GM23338 (cell line): Measurements from ENCODE around the gene RELL1. TPM values are rescaled to one million over a fixed set of nuclear protein-coding genes. Genes with fewer than 3 reads are reported as not detected.

Experiments used
- ATAC-seq: fragments of 200-7000 bp; cut with Tn5 transposase; 3 replicates; pipeline ENCODE4 v1.9.1; 2020
- DNase-seq: peaks from one replicate; pipeline ENCODE4 v3.0.0-alpha.2; 2015; ENCODE audit warnings: low spot score
- H2AFZ ChIP-seq: fragments of 200-600 bp; sonication (generic); 2 replicates; pipeline ENCODE4 v1.8.0; 2016; ENCODE audit warnings: antibody characterized with exemption, mild to moderate bottlenecking, moderate library complexity
- H3F3A ChIP-seq: fragments of 200-600 bp; sonication (generic); replicated peaks from 2 replicates; pipeline ENCODE4 v1.8.0; 2017; ENCODE audit warnings: antibody characterized with exemption, mixed run types, low read depth
- H3K27ac ChIP-seq: fragments of 200-600 bp; sonication (generic); 2 replicates; pipeline ENCODE4 v1.6.1; 2016; ENCODE audit warnings: low read depth
- H3K27me3 ChIP-seq: fragments of 200-600 bp; sonication (generic); 2 replicates; pipeline ENCODE4 v1.8.0; 2016; ENCODE audit warnings: mild to moderate bottlenecking, mixed run types, moderate library complexity; ENCODE audit not compliant: insufficient read depth
- H3K36me3 ChIP-seq: fragments of 200-600 bp; sonication (generic); 2 replicates; pipeline ENCODE4 v1.8.0; 2016; ENCODE audit warnings: mild to moderate bottlenecking; ENCODE audit not compliant: insufficient read depth
- H3K4me1 ChIP-seq: fragments of 200-600 bp; sonication (generic); 2 replicates; pipeline ENCODE4 v1.8.0; 2016; ENCODE audit warnings: mild to moderate bottlenecking, moderate library complexity; ENCODE audit not compliant: insufficient read depth
- H3K4me2 ChIP-seq: fragments of 200-600 bp; sonication (generic); 2 replicates; pipeline ENCODE4 v1.7.1; 2017; ENCODE audit warnings: mixed run types
- H3K4me3 ChIP-seq: fragments of 200-600 bp; sonication (generic); 2 replicates; pipeline ENCODE4 v1.6.1; 2016; ENCODE audit warnings: mixed run types
- H3K79me2 ChIP-seq: fragments of 200-600 bp; sonication (generic); replicated peaks from 2 replicates; pipeline ENCODE4 v1.8.0; 2017; ENCODE audit warnings: mild to moderate bottlenecking; ENCODE audit not compliant: insufficient read depth
- H3K9me2 ChIP-seq: fragments of 200-600 bp; sonication (generic); 2 replicates; pipeline ENCODE4 v1.8.0; 2017; ENCODE audit not compliant: insufficient read depth
- H4K20me1 ChIP-seq: fragments of 200-600 bp; sonication (generic); replicated peaks from 2 replicates; pipeline ENCODE4 v1.8.0; 2017; ENCODE audit warnings: mild to moderate bottlenecking; ENCODE audit not compliant: insufficient read depth
- H3K27ac Mint-ChIP-seq: 2 replicates; pipeline ENCODE4 v1.8.0; 2020; ENCODE audit warnings: inconsistent platforms, mild to moderate bottlenecking, moderate library complexity, mixed read lengths
- H3K27me3 Mint-ChIP-seq: 3 replicates; pipeline ENCODE4 v1.8.0; 2022; ENCODE audit warnings: low read depth, mild to moderate bottlenecking, moderate library complexity, mixed read lengths, inconsistent platforms; ENCODE audit not compliant: insufficient read depth, poor library complexity
- H3K36me3 Mint-ChIP-seq: 3 replicates; pipeline ENCODE4 v1.8.0; 2021; ENCODE audit warnings: low read depth, mild to moderate bottlenecking, inconsistent platforms, moderate library complexity, mixed read lengths
- H3K4me1 Mint-ChIP-seq: 3 replicates; pipeline ENCODE4 v1.8.0; 2020; ENCODE audit warnings: mild to moderate bottlenecking, inconsistent platforms, mixed read lengths
- H3K4me3 Mint-ChIP-seq: 3 replicates; pipeline ENCODE4 v1.8.0; 2021; ENCODE audit warnings: moderate library complexity, mild to moderate bottlenecking, inconsistent platforms, mixed read lengths
- H3K9me3 Mint-ChIP-seq: 3 replicates; pipeline ENCODE4 v1.8.0; 2020; ENCODE audit warnings: moderate library complexity, mild to moderate bottlenecking, inconsistent platforms, mixed read lengths
- CREB1 ChIP-seq: fragments of 250-450 bp; sonication (Bioruptor Pico); IDR thresholded peaks from 2 replicates; pipeline ENCODE4 v1.5.0; 2020; ENCODE audit warnings: low read depth, mild to moderate bottlenecking, moderate library complexity
- EZH2 ChIP-seq: fragments of 200-600 bp; sonication (generic); IDR thresholded peaks from one replicate; pipeline ENCODE4 v1.8.0; 2017; ENCODE audit warnings: antibody characterized with exemption, mild to moderate bottlenecking, low read depth; ENCODE audit not compliant: unreplicated experiment
- EZH2phosphoT487 ChIP-seq: fragments of 200-600 bp; sonication (generic); IDR thresholded peaks from one replicate; pipeline ENCODE4 v1.8.1; 2018; ENCODE audit warnings: antibody characterized with exemption; ENCODE audit not compliant: unreplicated experiment
- JUNB ChIP-seq: IDR thresholded peaks from one replicate; pipeline ENCODE4 v1.6.1; 2016; ENCODE audit warnings: antibody characterized with exemption; ENCODE audit not compliant: unreplicated experiment
- NANOG ChIP-seq: IDR thresholded peaks from 2 replicates; pipeline ENCODE4 v1.6.1; 2016; ENCODE audit warnings: antibody characterized with exemption, borderline replicate concordance
- POLR2AphosphoS5 ChIP-seq: IDR thresholded peaks from 2 replicates; pipeline ENCODE4 v1.6.1; 2016; ENCODE audit warnings: antibody characterized with exemption, low read depth
- STAT1 ChIP-seq: IDR thresholded peaks from one replicate; pipeline ENCODE4 v1.6.1; 2016; ENCODE audit warnings: antibody characterized with exemption; ENCODE audit not compliant: unreplicated experiment
- ZNF114 ChIP-seq: fragments of 250-450 bp; sonication (Bioruptor Pico); IDR thresholded peaks from 2 replicates; pipeline ENCODE4 v1.5.0; 2020; ENCODE audit warnings: mild to moderate bottlenecking, moderate library complexity
- ZNF331 ChIP-seq: fragments of 250-450 bp; sonication (Bioruptor Pico); IDR thresholded peaks from 2 replicates; pipeline ENCODE4 v1.5.0; 2020; ENCODE audit warnings: low read depth, mild to moderate bottlenecking, moderate library complexity
- polyA plus RNA-seq: library from polyadenylated mRNA; unstranded; fragments of >200 nt; fragmentation: Nextera tagmentation; extraction: Ambion mirVana; gene quantifications from 2 replicates; pipeline ENCODE4 v1.2.1, GENCODE V29; 2016
- total RNA-seq: library from RNA; depleted of rRNA; stranded (reverse); fragments of >200 nt; shearing (Covaris generic); gene quantifications from 2 replicates; pipeline ENCODE4 v1.2.3, GENCODE V29; 2014
- TF ChIP-seq, protein P1 (sequence below): IDR thresholded peaks from 2 replicates; pipeline ENCODE4 v1.6.1; 2016; ENCODE audit warnings: antibody characterized with exemption
- TF ChIP-seq, protein P2 (sequence below), 2 experiments: fragments of 200-600 bp in 1 of 2; sonication (generic) in 1 of 2; conservative IDR thresholded peaks; 2 replicates each; pipeline versions ENCODE4 v1.5.1 to v1.6.1; 2016 to 2017; ENCODE audit warnings: antibody characterized with exemption in 2 of 2, low read depth in 2 of 2, mild to moderate bottlenecking in 2 of 2, moderate library complexity in 1 of 2
- TF ChIP-seq, protein P3 (sequence below): fragments of 250-450 bp; sonication (Bioruptor Pico); IDR thresholded peaks from 2 replicates; pipeline ENCODE4 v1.5.0; 2020; ENCODE audit warnings: mild to moderate bottlenecking, moderate library complexity
- TF ChIP-seq, protein P4 (sequence below): IDR thresholded peaks from one replicate; pipeline ENCODE4 v1.6.1; 2018; ENCODE audit warnings: antibody characterized with exemption; ENCODE audit not compliant: unreplicated experiment

RELL1 gene
- total and polyA plus RNA-seq, 2 experiments from 2014 or later: 2.8 to 28.5 TPM

DNA sequence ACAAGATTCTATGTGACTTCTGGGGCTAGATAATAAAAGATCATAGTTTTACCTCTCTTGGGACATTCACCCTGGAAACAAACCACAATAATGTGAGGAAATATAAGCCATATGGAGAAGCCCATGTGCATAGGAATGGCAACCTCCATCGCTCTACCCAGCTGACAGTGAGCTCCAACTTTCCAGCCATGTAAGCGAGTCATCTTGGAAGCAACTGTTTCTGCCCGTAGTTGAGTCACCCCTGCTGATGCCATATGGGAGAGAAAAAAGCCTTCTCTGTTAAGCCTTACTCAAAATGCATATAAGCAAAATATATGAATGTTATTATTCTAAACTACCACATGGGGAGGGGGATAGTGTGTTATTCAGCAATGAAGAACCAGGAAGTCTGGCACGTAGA is 31.4 kb upstream of the RELL1 start:
- peaks cover 5% of the 10 kb centered on the region; the same call in 1 of the 3 replicates for H3K4me1 Mint-ChIP-seq
- no peak overlapping the region for H3K4me3 ChIP-seq
- H3K4me1 ChIP-seq: no peaks in the 10 kb centered on the region
- no peak overlapping the region for H2AFZ ChIP-seq
- H3K27me3 ChIP-seq: no peaks in the 10 kb centered on the region
- H3K9me2 ChIP-seq: peaks cover 2% of the 10 kb centered on the region; the same call in 1 of the 2 replicates
- no peak overlapping the region for H3K27ac Mint-ChIP-seq
- H4K20me1 ChIP-seq: no peaks in the 10 kb centered on the region
- H3K27ac ChIP-seq: no peak overlapping the region
- no peak for TF ChIP-seq POLR2AphosphoS5
- TF ChIP-seq, protein P1, sequence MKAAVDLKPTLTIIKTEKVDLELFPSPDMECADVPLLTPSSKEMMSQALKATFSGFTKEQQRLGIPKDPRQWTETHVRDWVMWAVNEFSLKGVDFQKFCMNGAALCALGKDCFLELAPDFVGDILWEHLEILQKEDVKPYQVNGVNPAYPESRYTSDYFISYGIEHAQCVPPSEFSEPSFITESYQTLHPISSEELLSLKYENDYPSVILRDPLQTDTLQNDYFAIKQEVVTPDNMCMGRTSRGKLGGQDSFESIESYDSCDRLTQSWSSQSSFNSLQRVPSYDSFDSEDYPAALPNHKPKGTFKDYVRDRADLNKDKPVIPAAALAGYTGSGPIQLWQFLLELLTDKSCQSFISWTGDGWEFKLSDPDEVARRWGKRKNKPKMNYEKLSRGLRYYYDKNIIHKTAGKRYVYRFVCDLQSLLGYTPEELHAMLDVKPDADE: no peak
- no peak for TF ChIP-seq ZNF114 (CRISPR knock-in tag)
- TF ChIP-seq EZH2: no peak
- TF ChIP-seq JUNB: no peak
- TF ChIP-seq, protein P2, sequence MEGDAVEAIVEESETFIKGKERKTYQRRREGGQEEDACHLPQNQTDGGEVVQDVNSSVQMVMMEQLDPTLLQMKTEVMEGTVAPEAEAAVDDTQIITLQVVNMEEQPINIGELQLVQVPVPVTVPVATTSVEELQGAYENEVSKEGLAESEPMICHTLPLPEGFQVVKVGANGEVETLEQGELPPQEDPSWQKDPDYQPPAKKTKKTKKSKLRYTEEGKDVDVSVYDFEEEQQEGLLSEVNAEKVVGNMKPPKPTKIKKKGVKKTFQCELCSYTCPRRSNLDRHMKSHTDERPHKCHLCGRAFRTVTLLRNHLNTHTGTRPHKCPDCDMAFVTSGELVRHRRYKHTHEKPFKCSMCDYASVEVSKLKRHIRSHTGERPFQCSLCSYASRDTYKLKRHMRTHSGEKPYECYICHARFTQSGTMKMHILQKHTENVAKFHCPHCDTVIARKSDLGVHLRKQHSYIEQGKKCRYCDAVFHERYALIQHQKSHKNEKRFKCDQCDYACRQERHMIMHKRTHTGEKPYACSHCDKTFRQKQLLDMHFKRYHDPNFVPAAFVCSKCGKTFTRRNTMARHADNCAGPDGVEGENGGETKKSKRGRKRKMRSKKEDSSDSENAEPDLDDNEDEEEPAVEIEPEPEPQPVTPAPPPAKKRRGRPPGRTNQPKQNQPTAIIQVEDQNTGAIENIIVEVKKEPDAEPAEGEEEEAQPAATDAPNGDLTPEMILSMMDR (conservative IDR thresholded peaks at IDR 0.05; ENCODE audit: low read depth in 2 of 2): no peak
- no peak for TF ChIP-seq CREB1 (CRISPR knock-in tag)
- TF ChIP-seq, protein P3, sequence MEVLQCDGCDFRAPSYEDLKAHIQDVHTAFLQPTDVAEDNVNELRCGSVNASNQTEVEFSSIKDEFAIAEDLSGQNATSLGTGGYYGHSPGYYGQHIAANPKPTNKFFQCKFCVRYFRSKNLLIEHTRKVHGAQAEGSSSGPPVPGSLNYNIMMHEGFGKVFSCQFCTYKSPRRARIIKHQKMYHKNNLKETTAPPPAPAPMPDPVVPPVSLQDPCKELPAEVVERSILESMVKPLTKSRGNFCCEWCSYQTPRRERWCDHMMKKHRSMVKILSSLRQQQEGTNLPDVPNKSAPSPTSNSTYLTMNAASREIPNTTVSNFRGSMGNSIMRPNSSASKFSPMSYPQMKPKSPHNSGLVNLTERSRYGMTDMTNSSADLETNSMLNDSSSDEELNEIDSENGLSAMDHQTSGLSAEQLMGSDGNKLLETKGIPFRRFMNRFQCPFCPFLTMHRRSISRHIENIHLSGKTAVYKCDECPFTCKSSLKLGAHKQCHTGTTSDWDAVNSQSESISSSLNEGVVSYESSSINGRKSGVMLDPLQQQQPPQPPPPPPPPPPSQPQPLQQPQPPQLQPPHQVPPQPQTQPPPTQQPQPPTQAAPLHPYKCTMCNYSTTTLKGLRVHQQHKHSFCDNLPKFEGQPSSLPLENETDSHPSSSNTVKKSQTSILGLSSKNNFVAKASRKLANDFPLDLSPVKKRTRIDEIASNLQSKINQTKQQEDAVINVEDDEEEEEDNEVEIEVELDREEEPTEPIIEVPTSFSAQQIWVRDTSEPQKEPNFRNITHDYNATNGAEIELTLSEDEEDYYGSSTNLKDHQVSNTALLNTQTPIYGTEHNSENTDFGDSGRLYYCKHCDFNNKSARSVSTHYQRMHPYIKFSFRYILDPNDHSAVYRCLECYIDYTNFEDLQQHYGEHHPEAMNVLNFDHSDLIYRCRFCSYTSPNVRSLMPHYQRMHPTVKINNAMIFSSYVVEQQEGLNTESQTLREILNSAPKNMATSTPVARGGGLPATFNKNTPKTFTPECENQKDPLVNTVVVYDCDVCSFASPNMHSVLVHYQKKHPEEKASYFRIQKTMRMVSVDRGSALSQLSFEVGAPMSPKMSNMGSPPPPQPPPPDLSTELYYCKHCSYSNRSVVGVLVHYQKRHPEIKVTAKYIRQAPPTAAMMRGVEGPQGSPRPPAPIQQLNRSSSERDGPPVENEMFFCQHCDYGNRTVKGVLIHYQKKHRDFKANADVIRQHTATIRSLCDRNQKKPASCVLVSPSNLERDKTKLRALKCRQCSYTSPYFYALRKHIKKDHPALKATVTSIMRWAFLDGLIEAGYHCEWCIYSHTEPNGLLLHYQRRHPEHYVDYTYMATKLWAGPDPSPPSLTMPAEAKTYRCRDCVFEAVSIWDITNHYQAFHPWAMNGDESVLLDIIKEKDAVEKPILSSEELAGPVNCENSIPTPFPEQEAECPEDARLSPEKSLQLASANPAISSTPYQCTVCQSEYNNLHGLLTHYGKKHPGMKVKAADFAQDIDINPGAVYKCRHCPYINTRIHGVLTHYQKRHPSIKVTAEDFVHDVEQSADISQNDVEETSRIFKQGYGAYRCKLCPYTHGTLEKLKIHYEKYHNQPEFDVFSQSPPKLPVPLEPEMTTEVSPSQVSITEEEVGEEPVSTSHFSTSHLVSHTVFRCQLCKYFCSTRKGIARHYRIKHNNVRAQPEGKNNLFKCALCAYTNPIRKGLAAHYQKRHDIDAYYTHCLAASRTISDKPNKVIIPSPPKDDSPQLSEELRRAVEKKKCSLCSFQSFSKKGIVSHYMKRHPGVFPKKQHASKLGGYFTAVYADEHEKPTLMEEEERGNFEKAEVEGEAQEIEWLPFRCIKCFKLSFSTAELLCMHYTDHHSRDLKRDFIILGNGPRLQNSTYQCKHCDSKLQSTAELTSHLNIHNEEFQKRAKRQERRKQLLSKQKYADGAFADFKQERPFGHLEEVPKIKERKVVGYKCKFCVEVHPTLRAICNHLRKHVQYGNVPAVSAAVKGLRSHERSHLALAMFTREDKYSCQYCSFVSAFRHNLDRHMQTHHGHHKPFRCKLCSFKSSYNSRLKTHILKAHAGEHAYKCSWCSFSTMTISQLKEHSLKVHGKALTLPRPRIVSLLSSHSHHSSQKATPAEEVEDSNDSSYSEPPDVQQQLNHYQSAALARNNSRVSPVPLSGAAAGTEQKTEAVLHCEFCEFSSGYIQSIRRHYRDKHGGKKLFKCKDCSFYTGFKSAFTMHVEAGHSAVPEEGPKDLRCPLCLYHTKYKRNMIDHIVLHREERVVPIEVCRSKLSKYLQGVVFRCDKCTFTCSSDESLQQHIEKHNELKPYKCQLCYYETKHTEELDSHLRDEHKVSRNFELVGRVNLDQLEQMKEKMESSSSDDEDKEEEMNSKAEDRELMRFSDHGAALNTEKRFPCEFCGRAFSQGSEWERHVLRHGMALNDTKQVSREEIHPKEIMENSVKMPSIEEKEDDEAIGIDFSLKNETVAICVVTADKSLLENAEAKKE: no peak
- TF ChIP-seq NANOG: no peak
- TF ChIP-seq EZH2phosphoT487: no peak
- no peak for TF ChIP-seq STAT1
- TF ChIP-seq ZNF331 (CRISPR knock-in tag): no peak
- TF ChIP-seq, protein P4, sequence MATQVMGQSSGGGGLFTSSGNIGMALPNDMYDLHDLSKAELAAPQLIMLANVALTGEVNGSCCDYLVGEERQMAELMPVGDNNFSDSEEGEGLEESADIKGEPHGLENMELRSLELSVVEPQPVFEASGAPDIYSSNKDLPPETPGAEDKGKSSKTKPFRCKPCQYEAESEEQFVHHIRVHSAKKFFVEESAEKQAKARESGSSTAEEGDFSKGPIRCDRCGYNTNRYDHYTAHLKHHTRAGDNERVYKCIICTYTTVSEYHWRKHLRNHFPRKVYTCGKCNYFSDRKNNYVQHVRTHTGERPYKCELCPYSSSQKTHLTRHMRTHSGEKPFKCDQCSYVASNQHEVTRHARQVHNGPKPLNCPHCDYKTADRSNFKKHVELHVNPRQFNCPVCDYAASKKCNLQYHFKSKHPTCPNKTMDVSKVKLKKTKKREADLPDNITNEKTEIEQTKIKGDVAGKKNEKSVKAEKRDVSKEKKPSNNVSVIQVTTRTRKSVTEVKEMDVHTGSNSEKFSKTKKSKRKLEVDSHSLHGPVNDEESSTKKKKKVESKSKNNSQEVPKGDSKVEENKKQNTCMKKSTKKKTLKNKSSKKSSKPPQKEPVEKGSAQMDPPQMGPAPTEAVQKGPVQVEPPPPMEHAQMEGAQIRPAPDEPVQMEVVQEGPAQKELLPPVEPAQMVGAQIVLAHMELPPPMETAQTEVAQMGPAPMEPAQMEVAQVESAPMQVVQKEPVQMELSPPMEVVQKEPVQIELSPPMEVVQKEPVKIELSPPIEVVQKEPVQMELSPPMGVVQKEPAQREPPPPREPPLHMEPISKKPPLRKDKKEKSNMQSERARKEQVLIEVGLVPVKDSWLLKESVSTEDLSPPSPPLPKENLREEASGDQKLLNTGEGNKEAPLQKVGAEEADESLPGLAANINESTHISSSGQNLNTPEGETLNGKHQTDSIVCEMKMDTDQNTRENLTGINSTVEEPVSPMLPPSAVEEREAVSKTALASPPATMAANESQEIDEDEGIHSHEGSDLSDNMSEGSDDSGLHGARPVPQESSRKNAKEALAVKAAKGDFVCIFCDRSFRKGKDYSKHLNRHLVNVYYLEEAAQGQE: no peak
- no peaks in the 10 kb centered on the region for H3F3A ChIP-seq
- H3K36me3 Mint-ChIP-seq: no peaks in the 10 kb centered on the region
- no peaks in the 10 kb centered on the region for H3K27me3 Mint-ChIP-seq
- H3K79me2 ChIP-seq: no peaks in the 10 kb centered on the region
- H3K4me3 Mint-ChIP-seq: no peak overlapping the region
- no peaks in the 10 kb centered on the region for H3K9me3 Mint-ChIP-seq
- no peak for DNase-seq
- no peak overlapping the region for H3K4me2 ChIP-seq
- no peaks in the 10 kb centered on the region for H3K36me3 ChIP-seq
- ATAC-seq: no peak
